A673 (cell line): Measurements from ENCODE around the gene CACNB1.

Experiments
- CTCF ChIP-seq: fragments of 300-800, 200-600 bp; sonication (generic); conservative IDR thresholded peaks from 2 replicates; pipeline ENCODE4 v1.5.1; 2017; ENCODE audit warnings: low read depth, mild to moderate bottlenecking, antibody characterized with exemption, low read length, moderate library complexity, mixed read lengths
- EZH2 ChIP-seq: fragments of 200-600 bp; sonication (generic); IDR thresholded peaks from 2 replicates; pipeline ENCODE4 v1.6.1; 2017; ENCODE audit warnings: borderline replicate concordance, low read depth, mild to moderate bottlenecking, mixed read lengths, antibody characterized with exemption, low read length; ENCODE audit not compliant: poor library complexity, severe bottlenecking

GRCh38 chr17:39193346-39193745, 4.1 kb downstream of the CACNB1 start:
- no peak for TF ChIP-seq CTCF
- TF ChIP-seq EZH2, result no peak
